MM.1S (cell line): ENCODE measurements around the gene GMPS.
A peak's percentile ranks its signal among the peaks of the same experiment; 100 is the strongest.

ENCODE experiments used
- DNase-seq: peaks from one replicate; pipeline ENCODE4 v3.0.0-alpha.2; 2015
- H2AFZ ChIP-seq: fragments of 300-600 bp; sonication (generic); 2 replicates; pipeline ENCODE4 v1.6.0; 2016; ENCODE audit warnings: antibody characterized with exemption, low read length
- H3F3A ChIP-seq: fragments of 300-600 bp; sonication (generic); 2 replicates; pipeline ENCODE4 v1.6.1; 2016; ENCODE audit warnings: mild to moderate bottlenecking, antibody characterized with exemption, low read length, moderate library complexity, mixed read lengths; ENCODE audit not compliant: insufficient read depth
- H3K27ac ChIP-seq: fragments of 300-600 bp; sonication (generic); 2 replicates; pipeline ENCODE4 v1.5.1; 2016; ENCODE audit warnings: mild to moderate bottlenecking, low read length
- H3K27me3 ChIP-seq: fragments of 300-600 bp; sonication (generic); replicated peaks from 2 replicates; pipeline ENCODE4 v1.6.0; 2016; ENCODE audit warnings: low read length; ENCODE audit not compliant: insufficient read depth
- H3K36me3 ChIP-seq: fragments of 300-600 bp; sonication (generic); replicated peaks from 2 replicates; pipeline ENCODE4 v1.6.1; 2016; ENCODE audit warnings: mild to moderate bottlenecking, low read length, mixed read lengths; ENCODE audit not compliant: insufficient read depth
- H3K4me1 ChIP-seq: fragments of 300-600 bp; sonication (generic); 2 replicates; pipeline ENCODE4 v1.6.1; 2016; ENCODE audit warnings: low read length, mixed read lengths
- H3K4me2 ChIP-seq: fragments of 300-600 bp; sonication (generic); 2 replicates; pipeline ENCODE4 v1.6.0; 2016; ENCODE audit warnings: low read depth, low read length
- H3K4me3 ChIP-seq: fragments of 300-600 bp; sonication (generic); 2 replicates; pipeline ENCODE4 v1.5.1; 2016; ENCODE audit warnings: low read length, mixed read lengths
- H3K79me2 ChIP-seq: fragments of 300-600 bp; sonication (generic); 2 replicates; pipeline ENCODE4 v1.6.1; 2016; ENCODE audit warnings: mixed run types, low read length, mixed read lengths
- H3K9ac ChIP-seq: fragments of 300-600 bp; sonication (generic); 2 replicates; pipeline ENCODE4 v1.6.1; 2016; ENCODE audit warnings: low read length, mixed read lengths
- H3K9me2 ChIP-seq: fragments of 300-600 bp; sonication (generic); replicated peaks from 2 replicates; pipeline ENCODE4 v1.6.1; 2016; ENCODE audit warnings: mild to moderate bottlenecking, low read length, mixed read lengths; ENCODE audit not compliant: insufficient read depth
- H3K9me3 ChIP-seq: fragments of 300-600 bp; sonication (generic); replicated peaks from 2 replicates; pipeline ENCODE4 v1.6.1; 2016; ENCODE audit warnings: mild to moderate bottlenecking, low read length, mixed read lengths; ENCODE audit not compliant: insufficient read depth
- H4K20me1 ChIP-seq: fragments of 300-600 bp; sonication (generic); 2 replicates; pipeline ENCODE4 v1.6.1; 2016; ENCODE audit warnings: mild to moderate bottlenecking, low read length, moderate library complexity, mixed read lengths; ENCODE audit not compliant: insufficient read depth
- CTCF ChIP-seq: fragments of 300-600 bp; sonication (generic); IDR thresholded peaks from 2 replicates; pipeline ENCODE4 v1.5.1; 2016; ENCODE audit warnings: antibody characterized with exemption, low read length, mixed read lengths
- EZH2 ChIP-seq: fragments of 300-600 bp; sonication (generic); optimal IDR thresholded peaks from 2 replicates; pipeline ENCODE3; 2017; ENCODE audit warnings: low read depth, mild to moderate bottlenecking, antibody characterized with exemption, low read length, mixed read lengths
- EZH2phosphoT487 ChIP-seq: fragments of 300-600 bp; sonication (generic); IDR thresholded peaks from 2 replicates; pipeline ENCODE4 v1.6.1; 2018; ENCODE audit warnings: antibody characterized with exemption, low read length

GMPS gene

GRCh38 chr3:155852341-155852740, 18.1 kb upstream of the GMPS start:
- H2AFZ ChIP-seq, result no peak overlapping the region
- H4K20me1 ChIP-seq, result 0 out of 2 replicates have a peak, but pooled peaks cover 6% of the 10 kb centered on the region
- no peaks in the 10 kb centered on the region for H3K27me3 ChIP-seq
- H3K9me2 ChIP-seq, result no peaks in the 10 kb centered on the region
- peak overlapping the region; percentile 82 for H3K4me3 ChIP-seq
- H3K79me2 ChIP-seq, result peaks cover 61% of the 10 kb centered on the region
- H3K4me2 ChIP-seq, result peak overlapping the region; percentile 92
- no peak overlapping the region for H3K27ac ChIP-seq
- peaks cover 22% of the 10 kb centered on the region for H3F3A ChIP-seq
- peaks cover 8% of the 10 kb centered on the region; the same call in 1 of the 2 replicates for H3K4me1 ChIP-seq
- DNase-seq, result no peak
- 0 out of 2 replicates have a peak, but pooled peaks cover 3% of the 10 kb centered on the region for H3K36me3 ChIP-seq
- H3K9me3 ChIP-seq, result no peaks in the 10 kb centered on the region
- TF ChIP-seq CTCF, result no peak
- TF ChIP-seq EZH2phosphoT487, result no peak
- no peak for TF ChIP-seq EZH2
- peak overlapping the region; percentile 81 for H3K9ac ChIP-seq

GRCh38 chr3:155853214-155854140, 17.0 kb upstream of the GMPS start:
- H3K27ac ChIP-seq, result peak overlapping the region; percentile 77
- H2AFZ ChIP-seq, result peak overlapping the region; percentile 55

More at GRCh38 chr3:155853214-155854140, 17.0 kb upstream of the GMPS start:
- Histone ChIP-seq H3K4me1 (peaks cover 15% of the 10 kb centered on the region), H3K4me3 (peak overlapping the region; percentile 82), H3K9ac (peak overlapping the region; percentile 81), H3K9me2 (no peaks in the 10 kb centered on the region), H3K36me3 (0 out of 2 replicates have a peak, but pooled peaks cover 3% of the 10 kb centered on the region), H3K79me2 (peaks cover 53% of the 10 kb centered on the region), H3K27me3 (no peaks in the 10 kb centered on the region), H3F3A (peaks cover 22% of the 10 kb centered on the region), H3K4me2 (peak overlapping the region; percentile 92), H3K9me3 (no peaks in the 10 kb centered on the region), H4K20me1 (0 out of 2 replicates have a peak, but pooled peaks cover 6% of the 10 kb centered on the region)
- TF ChIP-seq CTCF (peak; percentile 19; the same call in 1 of the 2 replicates), EZH2 (no peak)
- DNase-seq, result peak; percentile 44
